ENCODE data around the gene MPZL2.

Gene MPZL2

DNA sequence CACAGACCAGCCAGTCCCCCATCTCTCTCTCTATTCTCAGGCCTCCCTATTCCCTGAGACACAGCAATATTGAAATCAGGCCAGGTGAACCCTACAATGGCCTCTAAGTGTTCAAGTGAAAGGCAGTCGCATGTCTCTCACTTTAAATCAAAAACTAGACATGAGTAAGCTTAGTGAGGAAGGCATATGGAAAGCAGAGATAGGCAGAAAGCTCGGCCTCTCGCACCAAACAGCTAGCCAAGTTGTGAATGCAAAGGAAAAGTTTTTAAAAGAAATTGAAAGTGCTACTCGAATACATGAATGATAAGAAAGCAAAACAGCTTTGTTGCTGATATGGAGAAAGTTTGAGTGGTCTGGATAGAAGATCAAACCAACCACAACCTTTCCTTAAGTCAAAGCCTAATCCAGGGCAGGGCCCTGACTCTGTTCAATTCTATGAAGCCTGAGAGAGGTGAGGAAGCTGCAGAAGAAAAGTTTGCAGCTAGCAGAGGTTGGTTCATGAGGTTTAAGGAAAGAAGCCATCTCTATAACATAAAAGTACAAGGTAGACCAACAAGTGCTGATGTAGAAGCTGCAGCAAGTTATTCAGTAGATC is 19.8 kb upstream of the MPZL2 start:
- DNase-seq (ENCODE audit: low read depth in 2 of 2): no peak

DNA sequence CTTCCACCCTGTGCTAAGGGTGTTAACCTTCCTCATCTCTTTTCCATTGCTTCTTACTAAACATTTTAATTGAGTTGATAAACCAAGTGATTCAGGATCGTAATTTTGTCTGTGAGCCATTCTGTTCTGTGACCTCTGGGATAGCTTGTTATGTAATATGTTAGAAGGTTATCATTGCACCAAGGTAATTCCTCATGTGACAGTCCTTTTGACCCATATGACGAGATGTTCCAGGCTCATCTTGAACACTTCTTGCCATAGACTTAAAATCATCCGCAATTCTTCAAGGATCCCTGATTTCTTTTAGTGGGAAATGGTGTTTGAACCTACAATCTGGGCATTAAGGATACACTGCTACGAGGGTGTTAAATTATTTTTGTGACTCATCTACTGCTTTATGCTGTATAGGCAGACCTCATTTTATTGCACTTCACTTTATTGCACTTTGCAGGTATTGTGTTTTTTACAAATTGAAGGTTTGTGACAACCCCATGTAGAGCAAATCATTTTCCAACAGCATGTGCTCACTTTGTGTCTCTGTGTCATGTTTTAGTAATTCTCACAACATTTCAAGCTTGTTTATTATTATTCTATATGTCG is 19.0 kb upstream of the MPZL2 start:
- no peak for DNase-seq (ENCODE audit: low read depth in 2 of 2)

DNA sequence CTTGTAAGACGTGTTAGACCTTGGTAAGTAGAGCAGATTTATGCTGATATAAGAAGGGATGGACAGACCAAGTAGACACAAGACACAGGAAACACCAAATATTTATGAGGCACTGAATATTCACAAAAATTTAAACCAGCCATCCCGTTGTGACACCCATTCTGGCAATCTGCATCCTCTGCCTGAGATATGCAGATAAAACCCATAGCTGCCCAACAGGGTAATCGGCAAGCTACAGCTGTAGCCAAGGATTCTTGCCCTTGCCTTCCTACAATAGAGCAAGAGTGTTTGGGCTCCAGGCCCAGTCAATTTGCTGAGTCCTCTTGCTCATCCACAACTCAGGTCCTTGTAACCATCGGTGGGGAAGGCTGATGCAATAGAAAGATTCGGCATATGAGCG is 18.5 kb upstream of the MPZL2 start:
- no peak for DNase-seq (ENCODE audit: low read depth in 2 of 2)

DNA sequence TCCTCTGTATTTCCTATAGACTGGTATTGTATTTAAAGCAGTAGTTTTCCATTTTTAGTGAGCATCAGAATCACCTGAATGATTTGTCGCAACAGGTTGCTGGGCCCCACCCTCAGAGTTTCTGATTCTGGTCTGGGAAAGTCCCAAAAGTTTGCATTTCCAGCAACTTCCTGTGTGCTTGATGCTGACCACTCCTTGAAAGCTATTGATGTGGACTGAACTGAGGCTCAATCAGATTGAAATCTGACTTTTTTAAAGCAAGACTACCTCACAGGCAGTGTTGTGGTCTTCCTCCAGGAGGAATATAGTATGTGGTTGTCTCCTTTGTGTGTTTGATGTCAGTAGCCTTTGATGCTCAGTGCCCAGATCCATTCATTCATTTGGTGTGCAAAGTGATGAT is 17.2 kb upstream of the MPZL2 start:
- DNase-seq (ENCODE audit: low read depth in 2 of 2): no peak

DNA sequence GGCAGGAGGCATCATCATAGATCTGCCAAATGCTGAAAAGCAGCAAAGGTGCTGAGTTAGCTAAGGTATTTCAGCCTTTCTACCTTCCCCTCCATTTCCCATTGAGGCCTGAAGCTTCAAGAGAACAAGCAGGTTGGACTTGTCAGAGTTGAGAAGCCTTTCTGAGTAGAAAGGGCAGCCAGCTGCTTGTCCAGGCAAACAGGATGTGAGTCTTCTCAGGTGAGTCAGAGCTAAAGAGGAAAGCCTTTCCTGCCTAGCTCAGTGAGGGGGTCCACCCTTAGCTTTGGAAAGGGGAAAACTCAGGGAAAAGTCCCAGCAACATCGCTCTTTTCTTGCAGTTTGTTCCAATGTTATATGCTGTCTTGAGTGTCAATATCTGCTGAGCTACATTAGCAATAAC is 13.2 kb upstream of the MPZL2 start:
- DNase-seq (ENCODE audit: low read depth in 2 of 2): no peak

DNA sequence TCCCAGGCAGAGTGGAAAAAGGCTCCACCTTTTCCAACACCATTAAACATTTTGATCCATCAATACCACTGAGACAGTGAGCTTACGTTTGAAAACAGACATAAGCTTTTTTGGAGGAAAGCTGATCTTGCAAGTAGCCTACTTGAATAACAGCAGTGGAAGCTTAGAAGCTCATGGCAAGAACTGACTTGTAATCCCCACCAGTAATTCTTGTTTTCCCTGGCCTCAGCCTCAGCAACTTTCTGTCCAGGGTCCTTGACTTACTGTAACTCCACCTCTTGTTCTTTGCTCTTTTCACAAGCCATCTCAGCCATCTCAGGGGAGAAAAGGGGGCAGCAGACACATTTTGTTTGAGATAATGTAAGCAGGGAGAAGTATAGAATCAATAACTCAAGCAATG is 12.3 kb upstream of the MPZL2 start:
- no peak for DNase-seq (ENCODE audit: low read depth in 2 of 2)

DNA sequence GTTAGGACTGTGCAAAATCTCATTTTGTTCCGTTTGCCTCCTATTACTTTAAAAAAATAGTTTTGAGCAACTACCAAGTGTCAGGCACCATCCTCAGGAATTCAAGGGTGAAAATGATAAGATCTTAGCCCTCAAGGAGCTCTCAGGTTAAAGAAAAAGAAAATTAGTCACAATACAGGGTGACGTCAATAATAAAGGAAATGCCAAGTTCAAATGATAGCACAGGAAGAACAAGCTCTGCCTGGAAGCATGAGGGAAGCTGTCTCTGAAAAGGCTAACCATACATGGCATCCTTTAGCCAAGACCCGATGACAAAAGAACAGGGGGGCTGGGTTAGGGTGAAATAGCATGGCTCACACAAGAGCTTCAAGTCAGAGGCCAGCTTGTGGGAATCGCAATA is 11.1 kb upstream of the MPZL2 start:
- no peak for DNase-seq (ENCODE audit: low read depth in 2 of 2)

DNA sequence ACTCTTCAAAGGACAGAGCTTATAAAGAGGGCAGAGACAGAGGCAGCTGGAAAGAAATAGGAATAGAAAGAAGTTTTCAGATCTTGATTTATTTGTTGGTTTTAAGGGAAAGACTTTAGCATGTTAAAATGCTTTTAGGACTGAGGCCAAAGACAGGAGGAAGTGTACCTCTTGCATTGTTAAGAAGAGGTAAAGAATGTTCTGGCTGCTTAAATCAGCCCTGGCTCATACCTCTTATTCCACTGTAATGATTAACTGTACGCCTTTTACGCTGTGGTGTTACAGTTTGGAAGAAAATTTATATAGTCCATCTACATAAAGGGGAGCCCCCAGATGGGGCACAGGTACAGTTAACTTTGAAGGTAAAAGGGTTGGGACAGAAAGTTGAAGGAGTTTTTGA is 10.1 kb upstream of the MPZL2 start:
- no peak for DNase-seq (ENCODE audit: low read depth in 2 of 2)

DNA sequence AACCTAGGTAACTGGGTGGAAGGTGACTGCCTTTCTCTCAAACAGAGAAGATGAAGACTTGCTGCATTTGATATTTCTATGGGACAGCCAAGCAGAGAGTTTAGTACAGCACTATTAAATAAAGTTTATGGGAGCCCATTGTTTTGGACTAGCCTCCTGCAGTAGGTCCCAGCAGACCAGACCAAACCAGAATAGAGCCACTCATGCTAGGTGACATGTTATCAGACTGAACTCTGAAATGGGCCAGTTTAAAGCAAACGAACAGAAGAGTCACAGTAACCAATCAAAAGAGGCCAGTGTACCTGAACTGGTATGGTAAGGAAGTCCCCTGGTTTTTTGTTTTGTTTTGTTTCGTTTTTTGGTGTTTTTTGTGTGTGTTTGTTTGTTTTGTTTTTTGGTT is 7.9 kb upstream of the MPZL2 start:
- DNase-seq (ENCODE audit: low read depth in 2 of 2): no peak

DNA sequence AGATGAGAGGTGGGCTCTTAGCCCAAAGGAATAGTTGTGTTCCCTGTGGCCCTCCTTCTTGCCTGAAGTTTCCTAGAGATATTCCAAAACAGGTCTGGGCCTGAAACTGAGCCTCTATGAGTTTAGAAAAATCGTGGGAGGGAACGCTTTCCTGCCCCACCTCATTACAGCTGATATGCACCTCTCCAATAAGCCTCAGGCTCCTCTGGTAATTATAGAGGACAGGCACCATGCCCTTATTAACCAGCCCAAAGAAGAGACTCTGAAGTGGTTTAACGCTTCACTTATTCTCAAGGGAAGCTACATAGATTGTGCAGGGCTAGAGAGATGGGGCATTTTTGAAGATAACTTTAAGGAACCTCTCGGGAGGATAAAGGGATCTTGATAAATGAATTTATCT is 3.4 kb upstream of the MPZL2 start:
- DNase-seq (ENCODE audit: low read depth in 2 of 2): no peak

DNA sequence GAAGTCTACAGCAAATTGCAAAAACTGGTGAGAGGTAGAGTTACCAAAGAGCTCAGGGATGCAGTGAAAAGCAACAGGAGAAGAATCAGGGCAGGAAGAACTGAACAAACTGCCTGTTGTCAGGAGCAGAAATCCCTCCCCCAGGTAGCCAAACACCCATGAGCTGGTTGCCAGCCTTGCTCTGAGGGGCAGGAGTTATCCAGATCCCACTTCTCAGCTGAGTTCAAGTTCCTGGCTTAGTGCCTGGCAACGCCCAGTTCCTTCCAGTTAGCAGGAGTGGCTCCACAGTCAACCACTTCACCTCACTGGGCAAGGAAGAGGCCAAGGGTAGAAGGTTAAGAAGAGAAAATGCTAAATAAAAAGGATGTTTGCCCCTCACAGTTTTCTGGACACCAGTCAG is 1.9 kb upstream of the MPZL2 start:
- no peak for DNase-seq (ENCODE audit: low read depth in 2 of 2)

DNA sequence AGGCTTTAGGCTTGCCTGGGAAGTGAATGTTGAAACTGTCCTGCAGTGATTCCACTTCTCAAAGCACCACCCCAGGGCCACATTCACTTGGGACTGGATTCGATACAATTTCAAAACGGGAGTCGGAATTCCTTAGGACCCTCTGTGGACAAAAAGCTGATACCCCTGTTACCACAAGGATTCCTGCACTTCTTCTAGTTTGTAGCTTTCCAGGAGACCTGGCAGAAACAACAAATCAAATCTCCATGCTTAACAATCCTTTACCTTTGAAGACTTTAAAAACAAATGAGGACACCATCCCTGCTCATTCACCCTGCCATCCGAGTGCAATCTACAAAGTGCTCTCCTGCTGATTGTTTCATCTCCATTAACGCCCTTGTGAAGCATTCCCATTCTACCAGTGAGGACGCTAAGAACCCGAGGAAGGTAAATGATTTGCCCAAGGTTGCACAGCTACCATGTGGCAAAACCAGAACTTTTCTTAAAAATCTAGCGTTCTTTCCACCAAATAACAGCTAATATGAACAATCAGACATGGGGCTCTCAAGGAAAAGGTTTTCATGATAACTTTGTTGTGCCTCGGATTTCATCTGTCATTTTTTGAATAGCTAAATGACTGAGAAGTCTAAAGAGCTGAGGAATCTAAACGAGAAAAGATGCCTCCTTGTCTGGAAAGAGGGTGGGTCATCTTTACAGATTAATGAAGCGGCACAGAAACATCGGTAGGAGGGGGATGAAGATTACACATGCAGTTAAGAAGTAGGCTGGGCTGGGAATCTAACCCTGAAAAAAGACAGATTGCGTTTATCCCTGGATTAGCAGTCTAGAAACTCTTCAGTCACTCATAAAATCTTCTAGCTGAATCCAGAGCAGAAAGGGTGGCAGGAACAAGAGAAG is 720 bp upstream of the MPZL2 start:
- DNase-seq (ENCODE audit: low read depth in 2 of 2): no peak

DNA sequence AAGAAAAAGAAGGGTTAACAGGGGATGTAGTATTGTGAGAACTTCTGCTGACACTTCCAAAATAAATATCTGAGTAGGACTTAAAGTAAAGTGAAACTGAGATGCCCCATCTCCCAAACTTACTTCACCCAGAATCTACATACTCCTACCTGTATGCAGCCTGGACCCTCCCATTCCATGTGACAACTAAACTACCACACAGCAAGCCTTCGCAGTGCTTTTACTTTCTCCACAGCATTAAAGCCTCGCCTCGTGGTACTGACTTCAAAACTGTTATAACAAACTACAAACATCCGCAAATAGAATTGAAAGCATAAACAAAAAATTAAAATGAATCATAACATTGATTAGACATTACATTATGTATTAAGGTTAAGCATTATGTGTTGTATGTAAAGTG is 985 bp downstream of the MPZL2 start:
- DNase-seq (ENCODE audit: low read depth in 2 of 2): no peak

DNA sequence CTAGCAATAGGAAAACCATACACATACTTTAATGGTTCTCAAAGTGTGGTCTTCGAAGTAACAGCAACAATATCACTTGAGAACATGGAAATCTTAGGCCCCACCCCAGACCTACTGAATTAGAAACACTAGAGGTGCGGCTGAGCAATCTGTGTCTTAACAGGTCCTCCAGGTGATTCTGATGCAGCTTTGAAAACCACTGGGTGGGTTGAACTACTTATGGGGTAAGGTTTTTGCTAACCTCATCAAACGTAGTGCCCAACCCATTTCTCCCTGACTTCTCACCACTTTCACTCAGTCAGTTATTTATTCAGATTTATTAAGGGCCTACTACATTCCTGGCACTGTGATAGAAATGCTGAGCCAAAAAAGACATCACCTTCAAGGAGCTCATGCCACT is 3.7 kb downstream of the MPZL2 start:
- DNase-seq (ENCODE audit: low read depth in 2 of 2): no peak

DNA sequence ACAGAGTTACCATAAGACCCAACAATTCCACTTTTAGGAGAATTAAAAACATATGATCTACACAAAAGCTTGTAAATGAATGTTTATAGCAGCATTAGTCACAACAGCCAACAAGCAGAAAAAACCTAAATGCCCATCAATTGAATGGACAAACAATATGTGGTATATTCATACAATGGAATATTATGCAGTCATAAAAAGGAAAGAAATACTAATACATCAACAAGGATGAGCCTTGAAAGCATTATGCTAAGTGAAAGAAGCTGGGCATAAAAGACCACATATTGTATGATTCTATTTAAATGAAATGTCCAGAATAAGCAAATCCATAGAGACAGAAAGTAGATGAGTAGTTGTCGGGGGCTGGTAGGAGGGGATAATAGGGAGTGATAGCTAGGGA is 5.0 kb downstream of the MPZL2 start:
- DNase-seq (ENCODE audit: low read depth in 2 of 2): no peak

DNA sequence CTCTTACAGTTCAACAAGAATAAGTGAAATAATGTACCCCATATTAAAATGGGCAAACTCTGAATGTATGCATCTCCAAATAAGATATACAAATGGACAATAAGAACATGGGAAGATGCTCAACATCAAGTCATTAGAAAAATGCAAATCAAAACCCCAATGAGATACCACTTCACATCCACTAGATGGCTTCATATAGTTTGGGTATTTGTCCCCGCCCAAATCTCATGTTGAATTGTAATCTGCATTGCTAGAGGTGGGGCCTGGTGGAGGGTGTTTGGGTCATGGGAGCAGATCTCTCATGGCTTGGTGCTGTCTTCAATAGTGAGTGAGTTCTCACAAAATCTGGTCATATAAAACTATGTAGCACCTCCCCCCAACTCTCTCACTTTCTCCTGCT is 5.7 kb downstream of the MPZL2 start:
- DNase-seq (ENCODE audit: low read depth in 2 of 2): no peak

DNA sequence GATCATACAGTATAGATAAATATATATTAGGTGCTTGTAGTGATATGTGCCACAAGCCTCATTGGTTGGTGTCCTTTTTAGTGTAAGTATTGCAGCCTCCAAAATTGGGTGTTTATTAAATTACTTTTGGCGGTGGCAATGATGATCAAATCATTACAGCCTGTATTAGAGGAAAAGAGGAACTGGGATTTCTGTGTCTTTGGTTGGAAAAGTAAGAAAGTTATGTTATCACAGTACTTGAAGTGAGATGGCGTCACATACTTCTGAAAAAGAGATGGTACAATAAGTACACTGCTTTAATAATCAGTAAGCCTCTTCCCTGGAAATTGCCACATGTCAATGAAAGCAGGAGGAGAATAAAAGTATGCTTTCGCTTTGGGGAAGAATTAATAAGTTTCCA is 11.4 kb downstream of the MPZL2 start:
- no peak for DNase-seq (ENCODE audit: low read depth in 2 of 2)

DNA sequence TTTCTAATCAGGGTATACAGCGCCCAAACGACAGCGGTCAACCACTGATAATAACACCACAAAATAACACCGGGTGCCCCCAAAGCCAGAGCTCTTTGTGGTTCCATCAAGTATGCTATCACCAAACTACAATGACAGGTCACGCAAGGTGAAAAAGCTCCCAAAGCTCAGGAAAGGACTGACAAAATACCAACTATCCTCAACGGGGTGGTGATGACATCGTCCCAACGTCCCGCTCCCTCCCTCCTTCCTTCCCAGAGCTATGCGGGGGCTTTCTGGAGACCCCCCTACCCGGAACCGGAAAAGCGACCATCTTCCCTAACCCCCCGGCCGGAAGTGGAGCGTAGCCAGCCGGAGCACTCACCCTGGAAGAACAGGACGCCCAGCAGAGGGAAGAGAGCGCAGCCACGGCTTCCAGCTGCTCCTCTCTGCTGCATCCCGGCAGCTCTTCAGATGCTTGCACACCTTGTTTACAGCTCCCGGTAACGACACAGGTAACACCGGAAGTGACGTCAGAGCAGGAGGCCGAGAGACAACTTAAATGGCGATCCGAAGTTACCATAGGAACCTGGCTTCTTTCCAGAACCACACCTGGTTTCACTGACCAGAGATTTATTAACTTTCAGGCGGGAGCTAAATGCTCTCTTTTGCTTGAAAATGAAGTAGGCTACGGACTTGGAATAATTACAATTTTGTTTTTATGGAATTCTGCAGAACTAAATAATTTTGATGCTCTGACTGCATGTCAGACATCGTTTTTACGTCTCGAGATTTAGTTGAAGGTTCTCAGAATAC is 12.0 kb downstream of the MPZL2 start, which contains the start of gene MPZL3:
MPZL3 (minus strand) TSS at position 508 of the 795 bp plus-strand sequence; CDS start at position 437, 71 bp downstream.
- peak; percentile 70 to 74 for DNase-seq (ENCODE audit: low read depth in 2 of 2)

DNA sequence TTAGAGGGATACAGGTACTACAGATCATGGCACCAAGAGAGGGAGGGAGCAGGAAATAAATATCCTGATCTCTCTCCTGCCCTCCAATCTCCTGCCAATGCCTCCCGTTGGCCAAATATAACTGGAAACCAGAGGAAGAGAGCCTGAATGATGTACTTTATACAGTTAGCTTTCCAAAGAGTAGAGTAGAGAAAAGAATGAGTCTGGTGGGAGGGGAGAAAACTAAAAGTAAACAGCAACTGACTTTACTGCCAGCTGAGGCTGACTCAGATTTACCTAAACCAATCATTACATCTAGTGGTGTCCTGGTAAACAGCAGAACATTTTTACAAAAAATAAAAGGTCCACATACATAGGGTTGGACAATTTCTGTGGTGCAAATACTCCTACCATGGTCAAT is 17.1 kb downstream of the MPZL2 start:
- no peak for DNase-seq (ENCODE audit: low read depth in 2 of 2)

DNA sequence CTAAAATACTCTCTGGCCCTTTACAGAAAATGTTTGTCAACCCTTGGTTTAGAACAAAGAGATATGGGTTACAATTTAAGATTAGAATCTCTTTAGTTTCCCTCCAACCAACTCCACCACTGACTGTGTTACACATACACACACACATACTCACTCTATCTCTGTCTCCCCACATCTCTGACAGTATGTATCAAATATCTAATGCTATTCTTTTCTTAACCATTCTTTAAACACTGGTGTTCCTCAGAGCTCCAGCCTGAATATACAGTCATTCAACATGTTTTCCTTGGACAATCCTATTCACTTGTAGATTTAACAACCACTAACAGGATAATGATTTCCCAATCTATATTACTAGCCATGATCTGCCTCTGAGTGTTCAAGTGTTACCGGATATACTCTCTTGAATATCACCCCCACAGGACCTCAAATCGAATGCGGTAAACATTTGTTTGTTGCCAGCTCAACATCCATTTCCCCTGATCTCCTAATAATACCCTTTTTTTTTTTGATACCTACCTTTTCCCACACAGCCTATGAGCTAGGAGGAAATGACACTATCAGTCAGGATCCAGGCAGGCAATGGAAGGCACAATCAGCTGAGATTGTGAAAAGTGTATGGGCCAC is 18.0 kb downstream of the MPZL2 start:
- DNase-seq (ENCODE audit: low read depth in 2 of 2): no peak

DNA sequence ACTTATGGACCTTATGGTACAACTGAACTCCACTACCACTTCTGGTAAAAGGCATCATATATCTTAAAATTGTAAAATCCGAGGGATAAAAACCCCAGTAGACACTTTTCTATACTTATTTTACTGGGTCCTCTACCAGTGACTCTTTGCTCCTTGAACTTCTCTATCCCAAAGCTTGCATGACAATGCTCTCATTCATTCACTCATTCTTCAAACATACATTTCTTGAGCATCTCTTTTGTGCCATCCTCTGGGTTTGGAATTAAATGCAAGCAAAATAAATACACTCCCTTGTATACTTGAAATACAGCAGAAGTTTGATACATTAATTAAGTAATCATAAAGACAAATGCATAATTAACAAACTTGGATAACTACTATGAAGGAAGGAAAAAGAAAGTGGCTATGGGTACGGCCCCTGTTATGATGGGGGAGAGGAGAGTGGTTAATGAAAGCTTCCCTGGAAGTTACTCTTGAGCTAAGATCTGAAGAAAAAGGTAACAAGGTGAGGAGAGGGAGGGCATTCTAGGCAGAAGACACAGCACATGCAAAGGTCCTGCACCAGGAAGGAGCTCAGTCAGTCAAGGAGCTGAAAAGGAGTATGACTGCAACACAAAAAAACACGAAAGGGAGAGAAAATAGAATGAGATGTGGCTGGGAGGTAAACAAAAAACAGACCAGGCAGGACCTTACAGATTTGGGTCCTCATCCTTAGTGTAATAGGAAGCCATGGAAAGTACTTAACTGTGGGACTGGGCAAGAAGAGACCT is 19.9 kb downstream of the MPZL2 start:
- DNase-seq (ENCODE audit: low read depth in 2 of 2): no peak

Measured in stimulated activated CD4-positive, alpha-beta T cell treated with anti-CD3 and anti-CD28 coated beads, Interleukin-15, amount 100 ng/mL, for 48 hours (primary cell).